ENCODE measurements around the gene ITGB6.

DNA sequence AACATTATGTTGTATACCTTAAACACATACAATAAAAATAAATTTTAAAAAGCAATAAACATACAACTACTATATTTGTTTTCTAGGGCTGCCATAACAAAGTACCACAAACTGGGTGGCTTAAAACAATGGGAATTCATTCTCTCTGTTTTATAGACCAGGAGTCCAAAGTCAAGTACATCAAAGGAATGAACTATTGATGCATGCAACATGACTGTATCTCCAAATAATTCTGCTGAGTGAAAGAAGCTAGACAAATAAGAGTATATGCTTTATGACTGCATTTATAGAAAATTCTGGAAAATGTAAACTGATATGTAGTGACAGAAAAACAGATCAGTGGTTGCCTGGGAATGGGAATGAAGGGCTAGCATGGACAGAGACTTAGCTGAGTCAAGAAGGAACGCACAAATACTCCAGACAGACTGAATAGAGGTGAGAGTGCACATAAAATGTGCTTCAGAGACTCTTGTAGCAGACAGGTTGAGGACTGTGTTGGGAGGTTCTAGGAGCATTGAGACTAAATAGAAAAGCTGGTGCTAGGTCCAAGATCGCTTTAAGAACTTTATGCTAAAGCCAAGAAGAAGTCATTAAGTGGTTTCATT lies 126.7 kb downstream of the ITGB6 start:
- TF ChIP-seq CREB1 (CRISPR knock-in tag; IDR thresholded peaks at IDR 0.05) (no peak), SP1 (CRISPR knock-in tag; conservative IDR thresholded peaks at IDR 0.05) (no peak), ELF4 (CRISPR knock-in tag; IDR thresholded peaks at IDR 0.05; ENCODE audit: low read depth) (no peak), TCF7 (CRISPR knock-in tag; IDR thresholded peaks at IDR 0.05; ENCODE audit: low read depth) (no peak)
- TF ChIP-seq, protein P1, sequence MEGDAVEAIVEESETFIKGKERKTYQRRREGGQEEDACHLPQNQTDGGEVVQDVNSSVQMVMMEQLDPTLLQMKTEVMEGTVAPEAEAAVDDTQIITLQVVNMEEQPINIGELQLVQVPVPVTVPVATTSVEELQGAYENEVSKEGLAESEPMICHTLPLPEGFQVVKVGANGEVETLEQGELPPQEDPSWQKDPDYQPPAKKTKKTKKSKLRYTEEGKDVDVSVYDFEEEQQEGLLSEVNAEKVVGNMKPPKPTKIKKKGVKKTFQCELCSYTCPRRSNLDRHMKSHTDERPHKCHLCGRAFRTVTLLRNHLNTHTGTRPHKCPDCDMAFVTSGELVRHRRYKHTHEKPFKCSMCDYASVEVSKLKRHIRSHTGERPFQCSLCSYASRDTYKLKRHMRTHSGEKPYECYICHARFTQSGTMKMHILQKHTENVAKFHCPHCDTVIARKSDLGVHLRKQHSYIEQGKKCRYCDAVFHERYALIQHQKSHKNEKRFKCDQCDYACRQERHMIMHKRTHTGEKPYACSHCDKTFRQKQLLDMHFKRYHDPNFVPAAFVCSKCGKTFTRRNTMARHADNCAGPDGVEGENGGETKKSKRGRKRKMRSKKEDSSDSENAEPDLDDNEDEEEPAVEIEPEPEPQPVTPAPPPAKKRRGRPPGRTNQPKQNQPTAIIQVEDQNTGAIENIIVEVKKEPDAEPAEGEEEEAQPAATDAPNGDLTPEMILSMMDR (IDR thresholded peaks at IDR 0.05): no peak
- TF ChIP-seq, protein P2, sequence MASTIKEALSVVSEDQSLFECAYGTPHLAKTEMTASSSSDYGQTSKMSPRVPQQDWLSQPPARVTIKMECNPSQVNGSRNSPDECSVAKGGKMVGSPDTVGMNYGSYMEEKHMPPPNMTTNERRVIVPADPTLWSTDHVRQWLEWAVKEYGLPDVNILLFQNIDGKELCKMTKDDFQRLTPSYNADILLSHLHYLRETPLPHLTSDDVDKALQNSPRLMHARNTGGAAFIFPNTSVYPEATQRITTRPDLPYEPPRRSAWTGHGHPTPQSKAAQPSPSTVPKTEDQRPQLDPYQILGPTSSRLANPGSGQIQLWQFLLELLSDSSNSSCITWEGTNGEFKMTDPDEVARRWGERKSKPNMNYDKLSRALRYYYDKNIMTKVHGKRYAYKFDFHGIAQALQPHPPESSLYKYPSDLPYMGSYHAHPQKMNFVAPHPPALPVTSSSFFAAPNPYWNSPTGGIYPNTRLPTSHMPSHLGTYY (CRISPR knock-in tag; IDR thresholded peaks at IDR 0.05): no peak
- TF ChIP-seq, protein P3, sequence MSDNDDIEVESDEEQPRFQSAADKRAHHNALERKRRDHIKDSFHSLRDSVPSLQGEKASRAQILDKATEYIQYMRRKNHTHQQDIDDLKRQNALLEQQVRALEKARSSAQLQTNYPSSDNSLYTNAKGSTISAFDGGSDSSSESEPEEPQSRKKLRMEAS (CRISPR knock-in tag; IDR thresholded peaks at IDR 0.05): no peak
- TF ChIP-seq, protein P4, sequence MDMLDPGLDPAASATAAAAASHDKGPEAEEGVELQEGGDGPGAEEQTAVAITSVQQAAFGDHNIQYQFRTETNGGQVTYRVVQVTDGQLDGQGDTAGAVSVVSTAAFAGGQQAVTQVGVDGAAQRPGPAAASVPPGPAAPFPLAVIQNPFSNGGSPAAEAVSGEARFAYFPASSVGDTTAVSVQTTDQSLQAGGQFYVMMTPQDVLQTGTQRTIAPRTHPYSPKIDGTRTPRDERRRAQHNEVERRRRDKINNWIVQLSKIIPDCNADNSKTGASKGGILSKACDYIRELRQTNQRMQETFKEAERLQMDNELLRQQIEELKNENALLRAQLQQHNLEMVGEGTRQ (CRISPR knock-in tag; IDR thresholded peaks at IDR 0.05): no peak
- TF ChIP-seq, protein P5, sequence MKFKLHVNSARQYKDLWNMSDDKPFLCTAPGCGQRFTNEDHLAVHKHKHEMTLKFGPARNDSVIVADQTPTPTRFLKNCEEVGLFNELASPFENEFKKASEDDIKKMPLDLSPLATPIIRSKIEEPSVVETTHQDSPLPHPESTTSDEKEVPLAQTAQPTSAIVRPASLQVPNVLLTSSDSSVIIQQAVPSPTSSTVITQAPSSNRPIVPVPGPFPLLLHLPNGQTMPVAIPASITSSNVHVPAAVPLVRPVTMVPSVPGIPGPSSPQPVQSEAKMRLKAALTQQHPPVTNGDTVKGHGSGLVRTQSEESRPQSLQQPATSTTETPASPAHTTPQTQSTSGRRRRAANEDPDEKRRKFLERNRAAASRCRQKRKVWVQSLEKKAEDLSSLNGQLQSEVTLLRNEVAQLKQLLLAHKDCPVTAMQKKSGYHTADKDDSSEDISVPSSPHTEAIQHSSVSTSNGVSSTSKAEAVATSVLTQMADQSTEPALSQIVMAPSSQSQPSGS (CRISPR knock-in tag; IDR thresholded peaks at IDR 0.05; ENCODE audit: borderline replicate concordance, low read depth): no peak

Measured in WTC11 (cell line).